Spleen (tissue), 11 donors: ENCODE data around the gene MMUT. TPM values are rescaled to one million over a fixed set of nuclear protein-coding genes. Genes with fewer than 3 reads are reported as not detected.

ENCODE experiments used
- DNase-seq: peaks from one replicate; pipeline ENCODE4 v3.0.0-alpha.2; 2020
- H3K27ac ChIP-seq, 8 donors: fragments of 200-600 bp; sonication (generic) in 7 of 8; 1 replicate in 4 of 8; 2 replicates in 4 of 8; pipeline versions ENCODE4 v1.5.0 to v1.8.0; 2016 to 2021; ENCODE audit warnings: inconsistent platforms in 4 of 8, mild to moderate bottlenecking in 4 of 8, moderate library complexity in 1 of 8
- H3K27me3 ChIP-seq, 7 donors: fragments of 200-600 bp; sonication (generic) in 6 of 7; replicated peaks in 1 of 7; 1 replicate in 4 of 7; 2 replicates in 3 of 7; pipeline versions ENCODE4 v1.5.0 to v1.8.0; 2016 to 2021; ENCODE audit warnings: inconsistent platforms in 3 of 7, mild to moderate bottlenecking in 1 of 7
- H3K36me3 ChIP-seq, 6 donors: fragments of 200-600 bp; sonication (generic) in 5 of 6; 1 replicate in 4 of 6; 2 replicates in 2 of 6; pipeline versions ENCODE4 v1.5.0 to v1.8.0; 2016 to 2021; ENCODE audit warnings: inconsistent platforms in 2 of 6
- H3K4me1 ChIP-seq, 6 donors: fragments of 200-600 bp; sonication (generic) in 5 of 6; 1 replicate in 3 of 6; 2 replicates in 3 of 6; pipeline versions ENCODE4 v1.5.0 to v1.8.0; 2016 to 2021; ENCODE audit warnings: inconsistent platforms in 3 of 6
- H3K4me3 ChIP-seq, 8 donors: fragments of 200-600 bp; sonication (generic) in 7 of 8; 1 replicate in 4 of 8; 2 replicates in 4 of 8; pipeline versions ENCODE4 v1.5.0 to v1.8.0; 2016 to 2021; ENCODE audit warnings: inconsistent platforms in 4 of 8, mild to moderate bottlenecking in 4 of 8, moderate library complexity in 2 of 8
- H3K9me3 ChIP-seq, 8 donors: fragments of 200-600 bp; sonication (generic) in 7 of 8; 1 replicate in 4 of 8; 2 replicates in 4 of 8; pipeline versions ENCODE4 v1.5.0 to v1.8.0; 2016 to 2021; ENCODE audit warnings: inconsistent platforms in 4 of 8
- POLR2A ChIP-seq, 3 donors: fragments of 450-650 bp; IDR thresholded peaks; one replicate each; pipeline ENCODE4 v1.5.1; 2017; ENCODE audit warnings: antibody characterized with exemption in 3 of 3, mild to moderate bottlenecking in 1 of 3
- POLR2AphosphoS5 ChIP-seq, 3 donors: sonication (generic); formaldehyde crosslinking; IDR thresholded peaks; one replicate each; pipeline ENCODE4 v1.5.1; 2017; ENCODE audit warnings: antibody characterized with exemption in 3 of 3
- WGBS, 5 donors: extraction: QIAGEN DNeasy Blood & Tissue Kit in 3 of 5; methylation state at CpG; one replicate each; pipeline versions ENCODE4 v1.1.5 to v1.1.7; 2013 to 2018; 5-methylcytosine and 5-hydroxymethylcytosine counted together
- intact Hi-C: fragments of 100-400 bp; cut with DNase I; formaldehyde crosslinking; loops from one replicate; pipeline ENCODE4 v1.15.0; 2023; ENCODE audit warnings: low total_unique reads
- polyA plus RNA-seq, 3 donors: library from polyadenylated mRNA; stranded (reverse); fragments of 200-250 nt; gene quantifications; one replicate each; pipeline ENCODE4 v1.2.1, GENCODE V29; 2013
- total RNA-seq, 7 donors: library from RNA; depleted of rRNA in 3 of 7; stranded (reverse); fragments of >200 nt in 3 of 7; fragmentation: NEBNext Ultra II Directional in 4 of 7; extraction: Animal tissue kit (Norgen Biotek cat#: 25700) in 4 of 7; gene quantifications; one replicate each; pipeline versions ENCODE4 v1.1.0 to v1.2.1, GENCODE V29; 2016 to 2021
- TF ChIP-seq, protein P1 (sequence below), 11 experiments: fragments of 200-600 bp in 7 of 11; fragments of 450-650 bp in 4 of 11; sonication (generic) in 4 of 11; IDR thresholded peaks in 8 of 11; conservative IDR thresholded peaks in 3 of 11; 1 replicate in 7 of 11; 2 replicates in 4 of 11; pipeline versions ENCODE4 v1.4.0 to v1.8.0; 2016 to 2021; ENCODE audit warnings: antibody characterized with exemption in 11 of 11, inconsistent platforms in 4 of 11, mild to moderate bottlenecking in 1 of 11
- donor health status: healthy with polysubstance abuse.
- donor health status: DM: no; HTN: no; CAD: no; lungs with moderate emphysema.
- donor health status: DM: no; HTN: no; CAD: no.
- donor health status: Bipolar disorder and iron deficiency.
- donor health status: healthy.
- donor health status: DM: no; HTN: no; CAD: no.
- donor health status: DM: yes; HTN: yes; CAD: no.

The MMUT gene
- total and polyA plus RNA-seq, 10 donors = 6.2 to 16.6 (median 10.1) TPM

DNA sequence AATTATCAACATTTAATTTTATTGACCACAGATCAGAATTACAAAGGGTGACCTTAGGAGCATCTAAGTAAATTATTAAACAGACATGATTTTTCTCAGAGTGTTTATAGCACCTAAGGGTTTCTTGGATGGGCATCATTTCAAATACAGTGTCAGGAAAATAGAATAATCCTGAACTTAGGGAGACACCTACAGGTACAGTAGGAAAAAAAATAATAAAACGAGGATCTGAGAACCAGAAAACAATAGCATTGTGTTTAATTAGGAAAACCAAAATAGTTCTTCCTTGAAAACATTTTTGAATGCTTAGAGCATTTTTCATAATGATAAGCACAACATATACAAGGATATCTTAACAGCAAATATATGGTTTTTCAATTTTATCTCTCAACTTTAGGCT is 39.2 kb downstream of the MMUT start:
- no peaks in the 10 kb centered on the region for H3K27me3 ChIP-seq
- TF ChIP-seq, protein P1, sequence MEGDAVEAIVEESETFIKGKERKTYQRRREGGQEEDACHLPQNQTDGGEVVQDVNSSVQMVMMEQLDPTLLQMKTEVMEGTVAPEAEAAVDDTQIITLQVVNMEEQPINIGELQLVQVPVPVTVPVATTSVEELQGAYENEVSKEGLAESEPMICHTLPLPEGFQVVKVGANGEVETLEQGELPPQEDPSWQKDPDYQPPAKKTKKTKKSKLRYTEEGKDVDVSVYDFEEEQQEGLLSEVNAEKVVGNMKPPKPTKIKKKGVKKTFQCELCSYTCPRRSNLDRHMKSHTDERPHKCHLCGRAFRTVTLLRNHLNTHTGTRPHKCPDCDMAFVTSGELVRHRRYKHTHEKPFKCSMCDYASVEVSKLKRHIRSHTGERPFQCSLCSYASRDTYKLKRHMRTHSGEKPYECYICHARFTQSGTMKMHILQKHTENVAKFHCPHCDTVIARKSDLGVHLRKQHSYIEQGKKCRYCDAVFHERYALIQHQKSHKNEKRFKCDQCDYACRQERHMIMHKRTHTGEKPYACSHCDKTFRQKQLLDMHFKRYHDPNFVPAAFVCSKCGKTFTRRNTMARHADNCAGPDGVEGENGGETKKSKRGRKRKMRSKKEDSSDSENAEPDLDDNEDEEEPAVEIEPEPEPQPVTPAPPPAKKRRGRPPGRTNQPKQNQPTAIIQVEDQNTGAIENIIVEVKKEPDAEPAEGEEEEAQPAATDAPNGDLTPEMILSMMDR (IDR thresholded peaks at IDR 0.05 in 8 of 11, conservative IDR thresholded peaks at IDR 0.05 in 3 of 11) = no peak

DNA sequence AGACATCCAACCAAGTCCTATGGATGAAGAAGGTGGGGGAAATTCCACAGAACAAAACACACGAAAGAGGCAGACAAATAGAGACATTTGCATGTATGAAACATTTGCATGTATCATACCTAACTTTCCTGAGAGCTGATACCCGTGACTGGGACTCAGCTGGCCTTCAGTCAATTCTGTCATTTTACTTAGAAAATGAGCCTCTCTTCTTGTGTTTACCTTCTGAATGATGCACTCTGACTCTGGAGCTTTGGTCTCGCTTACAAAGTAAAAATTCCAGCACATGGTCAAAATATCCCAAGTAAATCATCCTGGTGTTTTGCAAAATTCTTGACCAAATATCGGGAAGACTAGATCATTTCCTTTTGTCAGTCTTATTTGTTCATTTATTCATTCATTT is 46.9 kb downstream of the MMUT start:
- no peak for TF ChIP-seq POLR2AphosphoS5 (IDR thresholded peaks at IDR 0.05)
- no peak for TF ChIP-seq POLR2A (IDR thresholded peaks at IDR 0.05)
- TF ChIP-seq, protein P1 (IDR thresholded peaks at IDR 0.05 in 8 of 11, conservative IDR thresholded peaks at IDR 0.05 in 3 of 11) = no peak
- Histone ChIP-seq H3K27me3 (no peaks in the 10 kb centered on the region), H3K27ac (no peak overlapping the region), H3K4me1 (no peaks in the 10 kb centered on the region), H3K4me3 (no peak overlapping the region), H3K36me3 (no peaks in the 10 kb centered on the region), H3K9me3 (no peaks in the 10 kb centered on the region)
- intact Hi-C loops = no loop called here
- 65 to 90% (median 83%) methylated on average over 4 of the region's 4 CpGs for WGBS, 5 donors
- no peak for DNase-seq

More for the DNA sequence above, 39.2 kb downstream of the MMUT start:
- DNase-seq = no peak
- intact Hi-C loops = no loop called here
- Histone ChIP-seq H3K4me3 (no peak overlapping the region), H3K27ac (no peak overlapping the region), H3K4me1 (no peaks in the 10 kb centered on the region), H3K9me3 (no peaks in the 10 kb centered on the region), H3K36me3 (peaks cover 0 to 8% (median 0%) of the 10 kb centered on the region in 6 donors)
- 50 to 67% (median 55%) methylated on average over 1 of the region's 1 CpG for WGBS, 5 donors

DNA sequence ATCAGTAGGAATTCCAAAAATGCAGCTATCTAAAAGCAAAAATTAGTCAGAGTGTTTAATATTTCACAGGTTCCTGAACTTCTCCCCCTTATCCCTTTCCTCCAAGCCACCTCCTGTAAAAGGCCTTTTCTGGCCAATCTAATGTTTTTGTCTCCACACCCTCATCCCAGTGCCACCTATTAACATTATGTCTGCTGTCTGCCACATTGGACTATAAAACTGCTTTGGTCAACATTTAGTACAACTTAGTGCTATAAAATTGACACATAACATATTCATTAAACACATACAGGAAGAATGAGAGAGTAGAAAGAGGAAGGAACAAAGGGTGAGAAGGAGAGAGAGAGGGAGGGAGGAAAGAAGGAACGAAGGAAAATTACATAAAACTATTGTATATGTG is 47.7 kb downstream of the MMUT start:
- no peak for DNase-seq
- no peak overlapping the region for H3K27ac ChIP-seq
- intact Hi-C loops = no loop called here
- TF ChIP-seq POLR2AphosphoS5 (IDR thresholded peaks at IDR 0.05) (no peak), POLR2A (IDR thresholded peaks at IDR 0.05) (no peak)
- TF ChIP-seq, protein P1 (IDR thresholded peaks at IDR 0.05 in 8 of 11, conservative IDR thresholded peaks at IDR 0.05 in 3 of 11) = no peak
- H3K27me3 ChIP-seq = no peaks in the 10 kb centered on the region
- no peak overlapping the region for H3K4me3 ChIP-seq
- no peaks in the 10 kb centered on the region for H3K9me3 ChIP-seq
- 25 to 44% (median 35%) methylated on average over 1 of the region's 1 CpG for WGBS, 5 donors
- no peaks in the 10 kb centered on the region for H3K4me1 ChIP-seq
- H3K36me3 ChIP-seq = no peaks in the 10 kb centered on the region

DNA sequence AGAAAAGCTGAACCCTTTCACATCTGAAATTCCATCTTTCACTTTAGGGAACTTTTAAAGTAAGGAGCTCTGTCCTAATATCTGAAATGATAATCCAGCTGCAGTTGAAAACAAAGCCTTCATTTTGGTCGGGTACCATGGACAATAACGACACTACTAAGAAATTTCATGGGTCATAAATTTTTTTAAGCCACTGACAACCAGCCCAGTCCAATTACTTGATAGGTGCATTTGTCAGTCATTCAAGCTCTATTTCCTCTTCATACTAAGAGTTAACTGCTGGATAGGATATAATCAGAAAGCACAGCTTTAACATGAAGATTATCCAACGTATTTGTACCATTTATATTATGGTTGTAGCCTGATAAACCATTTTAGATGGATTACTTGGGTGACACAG is 52.5 kb downstream of the MMUT start:
- Histone ChIP-seq H3K27me3 (no peaks in the 10 kb centered on the region), H3K9me3 (no peaks in the 10 kb centered on the region), H3K4me1 (no peaks in the 10 kb centered on the region), H3K36me3 (no peaks in the 10 kb centered on the region), H3K4me3 (no peak overlapping the region), H3K27ac (no peak overlapping the region)
- intact Hi-C loops = no loop called here
- 76 to 88% (median 78%) methylated on average over 3 of the region's 3 CpGs for WGBS, 5 donors
- TF ChIP-seq POLR2AphosphoS5 (IDR thresholded peaks at IDR 0.05) (no peak), POLR2A (IDR thresholded peaks at IDR 0.05) (no peak)
- TF ChIP-seq, protein P1 (IDR thresholded peaks at IDR 0.05 in 8 of 11, conservative IDR thresholded peaks at IDR 0.05 in 3 of 11) = no peak
- no peak for DNase-seq
